Neural cell (in vitro differentiated cells): Measurements from ENCODE around the gene CREB3L2. TPM values are rescaled to one million over a fixed set of nuclear protein-coding genes. Genes with fewer than 3 reads are reported as not detected.
A peak's percentile ranks its signal among the peaks of the same experiment; 100 is the strongest.

ENCODE experiments used
- H2AFZ ChIP-seq: fragments of 200-600, 300-800 bp; sonication (generic), shearing (Covaris generic); 2 replicates; pipeline ENCODE4 v1.6.0; 2014; ENCODE audit warnings: low read depth, mild to moderate bottlenecking, antibody characterized with exemption, low read length, moderate library complexity
- H3F3A ChIP-seq: fragments of 200-600 bp; shearing (Covaris generic); 2 replicates; pipeline ENCODE4 v1.6.1; 2016; ENCODE audit warnings: mild to moderate bottlenecking, moderate library complexity, mixed read lengths, antibody characterized with exemption, low read length; ENCODE audit not compliant: insufficient read depth, poor library complexity, severe bottlenecking
- H3K27ac ChIP-seq: fragments of 200-600, 300-800 bp; sonication (generic), shearing (Covaris generic); 2 replicates; pipeline ENCODE4 v1.5.1; 2014; ENCODE audit warnings: mild to moderate bottlenecking, low read length, moderate library complexity
- H3K27me3 ChIP-seq: fragments of 300-800, 200-600 bp; sonication (generic), shearing (Covaris generic); 2 replicates; pipeline ENCODE4 v1.6.0; 2014; ENCODE audit warnings: mild to moderate bottlenecking, low read depth, low read length, moderate library complexity; ENCODE audit not compliant: insufficient read depth
- H3K36me3 ChIP-seq: fragments of 300-800, 200-600 bp; sonication (generic), shearing (Covaris generic); 2 replicates; pipeline ENCODE4 v1.5.1; 2014; ENCODE audit warnings: mild to moderate bottlenecking, antibody characterized with exemption, low read length, moderate library complexity; ENCODE audit not compliant: insufficient read depth
- H3K4me2 ChIP-seq: fragments of 300-800, 200-600 bp; sonication (generic), shearing (Covaris generic); 2 replicates; pipeline ENCODE4 v1.6.0; 2014; ENCODE audit warnings: mild to moderate bottlenecking, low read length
- H3K4me3 ChIP-seq: fragments of 300-800, 200-600 bp; sonication (generic), shearing (Covaris generic); 2 replicates; pipeline ENCODE4 v1.5.1; 2014; ENCODE audit warnings: mild to moderate bottlenecking, low read length, moderate library complexity
- H3K79me2 ChIP-seq: fragments of 200-600 bp; shearing (Covaris generic); replicated peaks from 2 replicates; pipeline ENCODE4 v1.6.0; 2014; ENCODE audit warnings: mild to moderate bottlenecking, low read length, moderate library complexity; ENCODE audit not compliant: insufficient read depth
- H3K9ac ChIP-seq: fragments of 300-800, 200-600 bp; sonication (generic), shearing (Covaris generic); 2 replicates; pipeline ENCODE4 v1.6.1; 2016; ENCODE audit warnings: mild to moderate bottlenecking, low read length, mixed read lengths
- H3K9me2 ChIP-seq: fragments of 200-600 bp; shearing (Covaris generic); 2 replicates; pipeline ENCODE4 v1.6.1; 2016; ENCODE audit warnings: mild to moderate bottlenecking, low read length, mixed read lengths; ENCODE audit not compliant: insufficient read depth
- H3K9me3 ChIP-seq: fragments of 200-600, 300-800 bp; sonication (generic), shearing (Covaris generic); 2 replicates; pipeline ENCODE4 v1.6.1; 2016; ENCODE audit warnings: mild to moderate bottlenecking, mixed run types, low read length, moderate library complexity, mixed read lengths
- H4K20me1 ChIP-seq: fragments of 200-600 bp; shearing (Covaris generic); 2 replicates; pipeline ENCODE4 v1.6.1; 2016; ENCODE audit warnings: mild to moderate bottlenecking, mixed run types; ENCODE audit not compliant: insufficient read depth
- EP300 ChIP-seq: fragments of 450-650 bp; conservative IDR thresholded peaks from 2 replicates; pipeline ENCODE4 v1.6.1; 2014; ENCODE audit warnings: antibody characterized with exemption, mild to moderate bottlenecking, moderate library complexity; ENCODE audit not compliant: poor library complexity, severe bottlenecking
- EZH2 ChIP-seq: fragments of 200-600, 300-800 bp; shearing (Covaris generic), sonication (generic); IDR thresholded peaks from 2 replicates; pipeline ENCODE4 v1.6.1; 2014; ENCODE audit warnings: antibody characterized with exemption, low read length, borderline replicate concordance, mild to moderate bottlenecking; ENCODE audit not compliant: insufficient read depth, poor library complexity, severe bottlenecking
- MXI1 ChIP-seq: fragments of 450-650 bp; conservative IDR thresholded peaks from 2 replicates; pipeline ENCODE4 v1.6.1; 2014; ENCODE audit warnings: antibody characterized with exemption, mild to moderate bottlenecking; ENCODE audit not compliant: poor library complexity, severe bottlenecking
- POLR2AphosphoS5 ChIP-seq: IDR thresholded peaks from 2 replicates; pipeline ENCODE4 v1.6.1; 2012
- RAD21 ChIP-seq: fragments of 450-650 bp; conservative IDR thresholded peaks from 2 replicates; pipeline ENCODE4 v1.6.1; 2014; ENCODE audit warnings: antibody characterized with exemption, mild to moderate bottlenecking, moderate library complexity
- SMC3 ChIP-seq: fragments of 450-650 bp; conservative IDR thresholded peaks from 2 replicates; pipeline ENCODE4 v1.6.1; 2014; ENCODE audit warnings: antibody characterized with exemption, mild to moderate bottlenecking, moderate library complexity; ENCODE audit not compliant: poor library complexity
- TAF1 ChIP-seq: IDR thresholded peaks from 2 replicates; pipeline ENCODE4 v1.6.1; 2012; ENCODE audit warnings: low read depth
- polyA plus RNA-seq: library from polyadenylated mRNA; depleted of rRNA; stranded (reverse); fragments of >200 nt; gene quantifications from 2 replicates; pipeline ENCODE4 v1.2.3, GENCODE V29; 2014
- TF ChIP-seq, protein P1 (sequence below): fragments of 450-650 bp; IDR thresholded peaks from 2 replicates; pipeline ENCODE4 v1.5.1; 2014; ENCODE audit warnings: antibody characterized with exemption, mild to moderate bottlenecking, moderate library complexity; ENCODE audit not compliant: poor library complexity, severe bottlenecking
- TF ChIP-seq, protein P2 (sequence below): IDR thresholded peaks from 2 replicates; pipeline ENCODE4 v1.6.1; 2012; ENCODE audit warnings: borderline replicate concordance

Gene CREB3L2
- polyA plus RNA-seq, 1 donor from 2014 or later = 1.5 TPM

- Histone ChIP-seq H4K20me1 (no peaks in the 10 kb centered on the region), H3K9ac (no peak overlapping the region), H3K36me3 (no peaks in the 10 kb centered on the region), H2AFZ (no peak overlapping the region), H3K27me3 (no peaks in the 10 kb centered on the region), H3K9me3 (no peaks in the 10 kb centered on the region), H3F3A (no peaks in the 10 kb centered on the region), H3K27ac (no peak overlapping the region), H3K4me3 (no peak overlapping the region), H3K4me2 (no peak overlapping the region), H3K79me2 (no peaks in the 10 kb centered on the region), H3K9me2 (no peaks in the 10 kb centered on the region)
- TF ChIP-seq RAD21 = no peak
- TF ChIP-seq, protein P1, sequence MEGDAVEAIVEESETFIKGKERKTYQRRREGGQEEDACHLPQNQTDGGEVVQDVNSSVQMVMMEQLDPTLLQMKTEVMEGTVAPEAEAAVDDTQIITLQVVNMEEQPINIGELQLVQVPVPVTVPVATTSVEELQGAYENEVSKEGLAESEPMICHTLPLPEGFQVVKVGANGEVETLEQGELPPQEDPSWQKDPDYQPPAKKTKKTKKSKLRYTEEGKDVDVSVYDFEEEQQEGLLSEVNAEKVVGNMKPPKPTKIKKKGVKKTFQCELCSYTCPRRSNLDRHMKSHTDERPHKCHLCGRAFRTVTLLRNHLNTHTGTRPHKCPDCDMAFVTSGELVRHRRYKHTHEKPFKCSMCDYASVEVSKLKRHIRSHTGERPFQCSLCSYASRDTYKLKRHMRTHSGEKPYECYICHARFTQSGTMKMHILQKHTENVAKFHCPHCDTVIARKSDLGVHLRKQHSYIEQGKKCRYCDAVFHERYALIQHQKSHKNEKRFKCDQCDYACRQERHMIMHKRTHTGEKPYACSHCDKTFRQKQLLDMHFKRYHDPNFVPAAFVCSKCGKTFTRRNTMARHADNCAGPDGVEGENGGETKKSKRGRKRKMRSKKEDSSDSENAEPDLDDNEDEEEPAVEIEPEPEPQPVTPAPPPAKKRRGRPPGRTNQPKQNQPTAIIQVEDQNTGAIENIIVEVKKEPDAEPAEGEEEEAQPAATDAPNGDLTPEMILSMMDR = no peak
- no peak for TF ChIP-seq MXI1
- TF ChIP-seq EZH2 = no peak
- TF ChIP-seq, protein P2, sequence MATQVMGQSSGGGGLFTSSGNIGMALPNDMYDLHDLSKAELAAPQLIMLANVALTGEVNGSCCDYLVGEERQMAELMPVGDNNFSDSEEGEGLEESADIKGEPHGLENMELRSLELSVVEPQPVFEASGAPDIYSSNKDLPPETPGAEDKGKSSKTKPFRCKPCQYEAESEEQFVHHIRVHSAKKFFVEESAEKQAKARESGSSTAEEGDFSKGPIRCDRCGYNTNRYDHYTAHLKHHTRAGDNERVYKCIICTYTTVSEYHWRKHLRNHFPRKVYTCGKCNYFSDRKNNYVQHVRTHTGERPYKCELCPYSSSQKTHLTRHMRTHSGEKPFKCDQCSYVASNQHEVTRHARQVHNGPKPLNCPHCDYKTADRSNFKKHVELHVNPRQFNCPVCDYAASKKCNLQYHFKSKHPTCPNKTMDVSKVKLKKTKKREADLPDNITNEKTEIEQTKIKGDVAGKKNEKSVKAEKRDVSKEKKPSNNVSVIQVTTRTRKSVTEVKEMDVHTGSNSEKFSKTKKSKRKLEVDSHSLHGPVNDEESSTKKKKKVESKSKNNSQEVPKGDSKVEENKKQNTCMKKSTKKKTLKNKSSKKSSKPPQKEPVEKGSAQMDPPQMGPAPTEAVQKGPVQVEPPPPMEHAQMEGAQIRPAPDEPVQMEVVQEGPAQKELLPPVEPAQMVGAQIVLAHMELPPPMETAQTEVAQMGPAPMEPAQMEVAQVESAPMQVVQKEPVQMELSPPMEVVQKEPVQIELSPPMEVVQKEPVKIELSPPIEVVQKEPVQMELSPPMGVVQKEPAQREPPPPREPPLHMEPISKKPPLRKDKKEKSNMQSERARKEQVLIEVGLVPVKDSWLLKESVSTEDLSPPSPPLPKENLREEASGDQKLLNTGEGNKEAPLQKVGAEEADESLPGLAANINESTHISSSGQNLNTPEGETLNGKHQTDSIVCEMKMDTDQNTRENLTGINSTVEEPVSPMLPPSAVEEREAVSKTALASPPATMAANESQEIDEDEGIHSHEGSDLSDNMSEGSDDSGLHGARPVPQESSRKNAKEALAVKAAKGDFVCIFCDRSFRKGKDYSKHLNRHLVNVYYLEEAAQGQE = no peak
- TF ChIP-seq POLR2AphosphoS5 = no peak
- no peak for TF ChIP-seq EP300
- TF ChIP-seq SMC3 = no peak
- no peak for TF ChIP-seq TAF1
Observed at GRCh38 chr7:137904833-137905232, 97.1 kb downstream of the CREB3L2 start.

GRCh38 chr7:137903382-137904169 is 98.3 kb downstream of the CREB3L2 start:
- Histone ChIP-seq H3K9me2 (no peaks in the 10 kb centered on the region), H3K79me2 (no peaks in the 10 kb centered on the region), H2AFZ (no peak overlapping the region), H4K20me1 (no peaks in the 10 kb centered on the region), H3K4me2 (no peak overlapping the region), H3K9ac (no peak overlapping the region), H3F3A (no peaks in the 10 kb centered on the region), H3K36me3 (no peaks in the 10 kb centered on the region), H3K9me3 (no peaks in the 10 kb centered on the region), H3K27me3 (no peaks in the 10 kb centered on the region), H3K27ac (no peak overlapping the region), H3K4me3 (no peak overlapping the region)
- TF ChIP-seq, protein P2 = no peak
- TF ChIP-seq POLR2AphosphoS5 (no peak), TAF1 (no peak), SMC3 (peak; percentile 96), RAD21 (peak; percentile 96), EP300 (no peak), MXI1 (no peak), EZH2 (no peak)
- TF ChIP-seq, protein P1 = peak; percentile 93
